Hepatocyte (in vitro differentiated cells): ENCODE measurements around the gene CHST11. TPM values are rescaled to one million over a fixed set of nuclear protein-coding genes. Genes with fewer than 3 reads are reported as not detected.

Experiments used
- DNase-seq: peaks from one replicate; pipeline ENCODE4 v3.0.0-alpha.2; 2016; ENCODE audit warnings: low spot score
- H2AFZ ChIP-seq: fragments of 200-600 bp; sonication (generic); 2 replicates; pipeline ENCODE4 v1.6.0; 2016; ENCODE audit warnings: antibody characterized with exemption, mild to moderate bottlenecking
- H3K27ac ChIP-seq: fragments of 200-600 bp; sonication (generic); 2 replicates; pipeline ENCODE4 v1.5.1; 2016; ENCODE audit warnings: mild to moderate bottlenecking
- H3K27me3 ChIP-seq: fragments of 200-600 bp; sonication (generic); 2 replicates; pipeline ENCODE4 v1.6.1; 2016
- H3K36me3 ChIP-seq: fragments of 200-600 bp; sonication (generic); replicated peaks from 2 replicates; pipeline ENCODE4 v1.5.1; 2016; ENCODE audit warnings: low read depth; ENCODE audit not compliant: insufficient read depth
- H3K4me1 ChIP-seq: fragments of 200-600 bp; sonication (generic); 2 replicates; pipeline ENCODE4 v1.5.1; 2016; ENCODE audit warnings: mild to moderate bottlenecking, moderate library complexity; ENCODE audit not compliant: insufficient read depth
- H3K4me2 ChIP-seq: fragments of 200-600 bp; sonication (generic); 2 replicates; pipeline ENCODE4 v1.6.0; 2016
- H3K4me3 ChIP-seq: fragments of 200-600 bp; sonication (generic); 2 replicates; pipeline ENCODE4 v1.5.1; 2016; ENCODE audit warnings: mild to moderate bottlenecking
- H3K79me2 ChIP-seq: fragments of 200-600 bp; sonication (generic); 2 replicates; pipeline ENCODE4 v1.6.0; 2017; ENCODE audit warnings: mild to moderate bottlenecking
- H3K9me2 ChIP-seq: fragments of 200-600 bp; sonication (generic); replicated peaks from 2 replicates; pipeline ENCODE4 v1.6.0; 2017; ENCODE audit warnings: mild to moderate bottlenecking; ENCODE audit not compliant: insufficient read depth
- H3K9me3 ChIP-seq: fragments of 200-600 bp; sonication (generic); 2 replicates; pipeline ENCODE4 v1.5.1; 2016; ENCODE audit warnings: low read depth, mild to moderate bottlenecking
- H4K20me1 ChIP-seq: fragments of 200-600 bp; sonication (generic); 2 replicates; pipeline ENCODE4 v1.6.0; 2016; ENCODE audit warnings: mild to moderate bottlenecking; ENCODE audit not compliant: insufficient read depth, poor library complexity, severe bottlenecking
- CTCF ChIP-seq: fragments of 200-600 bp; sonication (generic); IDR thresholded peaks from 2 replicates; pipeline ENCODE4 v1.5.1; 2016; ENCODE audit warnings: antibody characterized with exemption, mild to moderate bottlenecking; ENCODE audit not compliant: poor library complexity
- EZH2 ChIP-seq: fragments of 200-600 bp; sonication (generic); IDR thresholded peaks from 2 replicates; pipeline ENCODE4 v1.6.1; 2016; ENCODE audit warnings: antibody characterized with exemption, mild to moderate bottlenecking, borderline replicate concordance
- EZH2phosphoT487 ChIP-seq: fragments of 200-600 bp; sonication (generic); IDR thresholded peaks from one replicate; pipeline ENCODE4 v1.6.1; 2018; ENCODE audit warnings: antibody characterized with exemption, mild to moderate bottlenecking, low read depth, moderate library complexity; ENCODE audit not compliant: unreplicated experiment, severe bottlenecking
- WGBS: methylation state at CpG from one replicate; pipeline ENCODE4 v1.1.6; 2016; ENCODE audit warnings: low lambda C conversion rate; ENCODE audit errors: missing lambda C conversion rate; 5-methylcytosine and 5-hydroxymethylcytosine counted together
- polyA plus RNA-seq: library from polyadenylated mRNA; unstranded; fragments of >200 nt; fragmentation: Nextera tagmentation; extraction: Ambion mirVana; gene quantifications from 2 replicates; pipeline ENCODE4 v1.2.1, GENCODE V29; 2016
- total RNA-seq: library from RNA; depleted of rRNA; stranded (reverse); fragments of >200 nt; gene quantifications from 2 replicates; pipeline ENCODE4 v1.2.3, GENCODE V29; 2014

Gene CHST11
- total and polyA plus RNA-seq, 2 experiments from 2014 or later = 5.2 to 8.9 TPM

GRCh38 chr12:104672096-104672445 is 215.3 kb downstream of the CHST11 start:
- Histone ChIP-seq H3K36me3 (no peaks in the 10 kb centered on the region), H4K20me1 (no peaks in the 10 kb centered on the region), H3K4me3 (no peak overlapping the region), H3K4me1 (peaks cover 55% of the 10 kb centered on the region), H3K4me2 (no peak overlapping the region), H3K9me2 (no peaks in the 10 kb centered on the region), H3K79me2 (no peaks in the 10 kb centered on the region), H3K27ac (no peak overlapping the region), H3K9me3 (no peaks in the 10 kb centered on the region), H3K27me3 (no peaks in the 10 kb centered on the region), H2AFZ (no peak overlapping the region)
- TF ChIP-seq CTCF (no peak), EZH2phosphoT487 (no peak), EZH2 (no peak)
- no peak for DNase-seq
- 82% methylated on average over 8 of the region's 8 CpGs for WGBS

- Histone ChIP-seq H2AFZ (no peak overlapping the region), H3K9me3 (no peaks in the 10 kb centered on the region), H3K27me3 (no peaks in the 10 kb centered on the region), H3K4me3 (no peak overlapping the region), H3K36me3 (no peaks in the 10 kb centered on the region), H3K4me2 (no peak overlapping the region), H3K4me1 (peaks cover 51% of the 10 kb centered on the region), H4K20me1 (no peaks in the 10 kb centered on the region), H3K9me2 (no peaks in the 10 kb centered on the region), H3K27ac (no peak overlapping the region), H3K79me2 (no peaks in the 10 kb centered on the region)
- 90% methylated on average over 10 of the region's 10 CpGs for WGBS
- DNase-seq = no peak
- TF ChIP-seq EZH2phosphoT487 (no peak), EZH2 (no peak), CTCF (no peak)
Measured at GRCh38 chr12:104672501-104673265, 215.9 kb downstream of the CHST11 start.

GRCh38 chr12:104673294-104673693 is 216.5 kb downstream of the CHST11 start:
- Histone ChIP-seq H3K36me3 (no peaks in the 10 kb centered on the region), H3K4me2 (peak overlapping the region; percentile 24), H4K20me1 (no peaks in the 10 kb centered on the region), H3K27ac (no peak overlapping the region), H3K27me3 (no peaks in the 10 kb centered on the region), H3K4me3 (no peak overlapping the region), H2AFZ (no peak overlapping the region), H3K9me2 (no peaks in the 10 kb centered on the region), H3K9me3 (no peaks in the 10 kb centered on the region), H3K79me2 (no peaks in the 10 kb centered on the region), H3K4me1 (peaks cover 47% of the 10 kb centered on the region)
- no peak for DNase-seq
- WGBS = 90% methylated on average over 1 of the region's 1 CpG
- TF ChIP-seq CTCF = no peak
- TF ChIP-seq EZH2phosphoT487 = no peak
- no peak for TF ChIP-seq EZH2
